PC-3 (cell line): ENCODE results near the gene KCNJ15.

Experiments
- CTCF ChIP-seq: fragments of 300-600 bp; sonication (generic); conservative IDR thresholded peaks from 2 replicates; pipeline ENCODE4 v1.5.1; 2017; ENCODE audit warnings: antibody characterized with exemption, low read depth, mild to moderate bottlenecking, low read length
- EZH2 ChIP-seq: fragments of 300-600 bp; sonication (generic); IDR thresholded peaks from one replicate; pipeline ENCODE4 v1.6.1; 2017; ENCODE audit warnings: antibody characterized with exemption, mild to moderate bottlenecking, low read length; ENCODE audit not compliant: unreplicated experiment

- TF ChIP-seq CTCF, result no peak
- TF ChIP-seq EZH2, result no peak
These were observed 15.6 kb upstream of the KCNJ15 start for GRCh38 chr21:38241029-38241740.
